Glomerular visceral epithelial cell (primary cell): ENCODE results near the gene UFSP1.
A peak's percentile ranks its signal among the peaks of the same experiment; 100 is the strongest.
"Not testable (repeated sequence)": the region's sequence is repeated elsewhere in the genome, so short reads cannot be mapped to it uniquely, and the experiment has no call there.

Experiments used
- DNase-seq: peaks from one replicate; pipeline ENCODE4 v3.0.0-alpha.2; 2016; ENCODE audit errors: extremely low spot score

The UFSP1 gene

DNA sequence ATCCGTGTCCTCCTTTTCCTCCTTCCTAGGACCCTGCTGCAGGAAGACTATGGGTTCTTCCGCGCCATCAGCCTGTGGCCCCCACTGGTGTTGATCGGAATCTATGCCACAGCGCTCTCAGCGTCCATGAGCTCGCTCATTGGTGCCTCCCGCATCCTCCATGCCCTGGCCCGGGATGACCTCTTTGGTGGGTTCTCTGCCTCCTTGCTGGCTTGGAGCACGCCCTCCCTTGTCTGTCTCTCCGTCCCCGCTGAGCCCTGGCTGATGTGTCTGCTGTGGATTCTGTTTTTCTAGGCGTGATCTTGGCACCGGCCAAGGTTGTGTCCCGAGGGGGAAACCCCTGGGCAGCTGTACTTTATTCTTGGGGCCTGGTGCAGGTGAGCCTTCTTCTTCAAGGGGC lies 29.7 kb downstream of the UFSP1 start:
- no peak for DNase-seq

DNA sequence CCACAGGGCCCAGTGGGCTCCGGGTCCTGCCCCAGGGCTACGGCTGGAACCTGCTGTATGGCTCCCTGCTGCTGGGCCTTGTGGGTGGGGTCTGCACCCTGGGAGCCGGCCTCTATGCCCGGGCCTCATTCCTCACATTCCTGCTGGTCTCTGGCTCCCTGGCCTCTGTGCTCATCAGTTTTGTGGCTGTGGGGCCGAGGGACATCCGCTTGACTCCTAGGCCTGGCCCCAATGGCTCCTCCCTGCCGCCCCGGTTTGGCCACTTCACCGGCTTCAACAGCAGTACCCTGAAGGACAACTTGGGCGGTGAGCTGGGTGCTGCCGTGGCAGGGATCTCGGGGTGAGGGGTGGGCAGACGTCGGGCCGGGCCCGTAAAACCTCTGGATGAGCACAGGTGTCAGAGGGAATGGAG lies 32.6 kb downstream of the UFSP1 start:
- DNase-seq, result no peak

GRCh38 chr7:100855515-100855914 lies 34.0 kb downstream of the UFSP1 start:
- DNase-seq, result no peak

GRCh38 chr7:100854899-100855298 lies 34.6 kb downstream of the UFSP1 start:
- DNase-seq, result not testable (repeated sequence)

DNA sequence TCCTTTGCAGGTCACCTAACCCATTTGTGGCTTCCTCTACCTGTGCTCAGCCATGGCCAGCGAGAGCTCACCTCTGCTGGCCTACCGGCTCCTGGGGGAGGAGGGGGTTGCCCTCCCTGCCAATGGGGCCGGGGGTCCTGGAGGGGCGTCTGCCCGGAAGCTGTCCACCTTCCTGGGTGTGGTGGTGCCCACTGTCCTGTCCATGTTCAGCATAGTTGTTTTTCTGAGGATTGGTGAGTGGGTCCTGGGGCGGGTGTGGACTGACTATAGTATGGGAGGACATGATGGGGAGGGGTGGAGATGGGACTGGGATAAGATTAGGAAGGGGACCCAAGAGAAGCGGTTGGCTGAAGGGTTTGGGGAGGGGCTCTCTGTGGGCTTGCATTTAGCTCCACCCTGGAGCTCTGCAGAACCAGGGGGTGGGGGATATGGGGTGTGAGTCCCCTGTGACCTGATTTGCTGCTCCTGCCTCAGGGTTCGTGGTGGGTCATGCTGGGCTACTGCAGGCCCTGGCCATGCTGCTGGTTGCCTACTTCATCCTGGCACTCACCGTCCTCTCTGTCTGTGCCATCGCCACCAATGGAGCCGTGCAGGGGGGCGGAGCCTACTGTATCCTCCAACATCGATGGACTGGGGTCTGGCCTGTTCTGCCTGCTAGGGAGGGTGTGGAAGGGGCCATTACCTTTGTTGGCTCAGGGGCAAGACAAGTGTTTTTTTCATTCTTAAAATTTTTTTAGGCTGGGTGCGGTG lies 35.2 kb downstream of the UFSP1 start:
- no peak for DNase-seq

- DNase-seq, result peak; percentile 88
Measured at GRCh38 chr7:100852048-100852872, 37.3 kb downstream of the UFSP1 start, which contains the start of gene SLC12A9. Gene SLC12A9, plus strand, starts transcription at chr7:100852713. Its CDS starts 1,485 bp downstream, at chr7:100854198.

DNA sequence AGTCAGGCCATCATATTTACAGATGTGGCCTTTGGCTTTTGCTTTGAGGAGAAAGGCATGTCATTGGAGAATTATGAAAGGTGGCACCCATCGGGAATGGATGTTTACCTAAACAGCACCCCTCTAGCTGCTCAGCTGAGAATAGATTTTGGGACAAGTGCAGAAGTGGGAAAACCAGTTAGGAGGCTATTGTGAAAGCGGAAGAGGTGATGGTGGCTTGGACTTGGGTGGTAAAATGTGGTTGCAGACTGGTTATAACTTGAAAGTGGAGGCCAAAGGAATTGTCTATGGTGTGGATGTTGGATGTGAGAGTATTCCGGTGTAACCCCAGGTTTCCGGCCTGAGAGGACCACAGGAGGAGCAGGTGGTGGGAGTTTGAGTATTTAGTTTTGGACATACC lies 42.2 kb downstream of the UFSP1 start:
- DNase-seq, result no peak

GRCh38 chr7:100840470-100841100 lies 48.9 kb downstream of the UFSP1 start:
- no peak for DNase-seq

DNA sequence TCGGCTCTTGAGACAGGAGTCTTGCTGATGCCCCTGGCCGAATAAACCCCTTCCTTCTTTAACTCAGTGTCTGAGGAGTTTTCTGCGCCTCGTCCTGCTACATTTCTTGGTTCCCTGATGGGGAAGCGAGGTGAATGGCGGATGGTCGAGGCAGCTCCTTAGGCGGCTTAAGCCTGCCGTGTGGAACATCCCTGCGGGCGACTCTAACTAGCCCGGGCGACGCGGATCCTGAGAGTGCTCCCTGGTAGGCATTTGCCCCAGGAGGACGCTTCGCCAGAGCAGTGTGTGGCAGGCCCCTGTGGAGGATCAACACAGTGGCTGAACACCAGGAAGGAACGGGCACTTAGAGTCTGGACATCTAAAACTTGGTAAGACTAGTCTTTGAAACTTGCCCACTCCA lies 50.2 kb downstream of the UFSP1 start:
- DNase-seq, result no peak
